HG03066 (cell line): ENCODE results near the gene SCG2.

Experiments used
- ATAC-seq: cut with Tn5 transposase; IDR thresholded peaks from one replicate; pipeline ENCODE4 v1.9.1; 2021; ENCODE audit warnings: low read depth; ENCODE audit not compliant: unreplicated experiment

Gene SCG2

DNA sequence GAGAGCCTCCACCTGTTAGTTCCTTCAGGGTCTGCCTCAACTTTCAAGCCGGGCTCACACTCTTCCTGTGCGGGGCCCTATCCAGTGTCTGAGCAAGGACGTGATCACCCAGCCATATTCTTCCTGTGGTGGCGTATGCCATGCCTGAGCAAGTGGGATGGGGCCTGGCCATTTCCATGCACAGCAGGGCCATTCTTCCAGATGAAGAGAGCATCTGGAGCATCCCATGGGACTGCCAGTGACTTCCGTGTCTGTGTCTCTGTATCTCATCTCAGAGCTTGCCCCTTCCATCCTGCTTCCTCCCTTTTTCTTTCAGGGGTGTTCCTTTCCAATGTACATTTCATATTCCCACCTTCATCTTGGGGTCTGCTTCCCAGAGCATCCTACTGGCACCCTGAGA, 20.2 kb downstream of the SCG2 start:
- no peak for ATAC-seq

DNA sequence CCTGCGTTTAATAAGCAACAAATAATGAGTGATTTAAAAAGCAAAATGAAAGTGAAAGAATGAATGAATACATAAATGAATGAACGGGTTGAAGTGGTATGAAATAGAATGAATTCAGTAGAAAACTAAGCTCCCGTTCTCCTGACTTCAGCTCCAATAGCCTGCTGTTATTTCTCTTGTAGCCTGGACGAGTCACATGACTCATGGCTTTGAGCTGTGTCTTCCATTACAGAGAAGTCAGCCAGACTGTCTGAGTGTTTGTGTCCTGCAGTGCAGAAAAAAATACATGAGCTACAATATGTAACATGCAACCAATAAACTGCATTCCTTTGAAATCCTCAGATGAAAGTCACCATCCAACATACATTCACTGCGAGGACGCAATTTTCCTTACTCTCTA, 21.2 kb downstream of the SCG2 start:
- ATAC-seq, result no peak

DNA sequence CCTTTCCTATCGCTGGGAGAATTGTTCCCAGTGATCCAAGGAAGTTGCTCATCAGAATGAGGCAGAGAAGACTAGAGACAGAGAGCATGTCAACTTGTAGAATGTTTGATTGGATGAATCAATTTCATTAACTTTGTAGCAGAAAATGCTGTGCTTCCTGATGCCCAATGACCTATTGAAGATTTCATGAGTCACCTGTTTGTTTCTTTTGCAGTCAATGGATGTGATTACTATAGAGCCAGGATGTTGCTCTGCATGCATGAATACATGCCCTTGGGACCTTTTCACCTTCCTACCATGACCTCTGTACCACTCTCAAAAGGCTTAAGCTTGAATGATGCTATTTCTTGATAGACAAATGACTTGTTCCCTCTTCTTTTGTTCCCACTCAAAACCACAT, 23.3 kb downstream of the SCG2 start:
- no peak for ATAC-seq

DNA sequence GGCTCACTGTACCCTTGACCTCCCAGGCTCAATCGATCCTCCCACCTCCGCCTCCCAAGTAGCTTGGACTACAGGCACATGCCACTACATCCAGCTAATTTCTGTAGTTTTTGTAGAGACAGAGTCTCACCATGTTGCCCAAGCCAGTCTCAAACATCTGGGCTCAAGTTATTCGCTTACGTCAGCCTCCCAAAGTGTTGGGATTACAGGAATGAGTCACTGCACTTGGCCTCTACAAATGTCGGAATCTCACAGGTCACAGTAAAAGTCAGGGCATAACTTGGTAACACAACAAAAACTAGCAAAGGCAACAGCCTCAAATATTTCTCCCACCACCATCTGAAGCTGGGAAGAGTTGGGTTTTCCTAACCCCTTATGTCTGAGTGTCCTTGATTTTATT, 25.3 kb downstream of the SCG2 start:
- ATAC-seq, result no peak

DNA sequence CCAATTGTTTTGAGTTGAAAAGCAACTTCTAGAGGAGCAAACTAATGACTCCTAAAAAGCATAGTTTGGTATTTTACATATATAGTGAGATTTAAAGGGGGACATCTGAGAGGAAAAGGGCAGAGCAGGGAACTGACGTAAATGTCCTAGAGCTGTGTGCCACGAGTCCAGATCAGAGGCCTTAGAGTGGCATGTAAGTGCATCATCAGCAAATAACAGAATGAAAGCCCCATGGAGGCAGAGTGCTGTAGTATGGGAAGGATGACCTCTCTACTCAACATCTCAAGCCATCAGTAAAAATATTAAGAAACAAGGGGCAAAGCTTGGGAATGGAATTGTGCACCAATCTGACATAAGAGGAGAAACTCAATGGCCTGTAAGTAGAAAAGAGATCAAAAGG, 31.4 kb downstream of the SCG2 start:
- no peak for ATAC-seq

DNA sequence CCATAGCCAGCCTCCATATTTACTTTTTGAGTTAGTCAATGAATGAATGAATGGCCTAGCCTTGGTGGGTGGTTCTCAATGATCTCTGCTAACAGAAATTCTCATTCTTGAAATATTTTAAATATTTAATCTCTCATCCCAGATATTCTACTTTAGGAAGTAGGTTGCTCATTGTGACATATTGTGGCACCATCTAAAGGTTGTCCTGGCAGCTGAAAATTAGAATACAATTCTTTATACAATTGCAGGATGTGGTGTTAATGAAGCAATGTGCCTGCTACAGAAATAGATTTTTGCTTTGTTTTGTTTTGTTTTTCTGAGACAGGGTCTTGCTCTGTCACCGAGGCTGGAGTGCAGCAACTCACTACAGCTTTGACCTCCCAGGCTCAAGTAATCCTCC, 35.8 kb downstream of the SCG2 start:
- no peak for ATAC-seq

DNA sequence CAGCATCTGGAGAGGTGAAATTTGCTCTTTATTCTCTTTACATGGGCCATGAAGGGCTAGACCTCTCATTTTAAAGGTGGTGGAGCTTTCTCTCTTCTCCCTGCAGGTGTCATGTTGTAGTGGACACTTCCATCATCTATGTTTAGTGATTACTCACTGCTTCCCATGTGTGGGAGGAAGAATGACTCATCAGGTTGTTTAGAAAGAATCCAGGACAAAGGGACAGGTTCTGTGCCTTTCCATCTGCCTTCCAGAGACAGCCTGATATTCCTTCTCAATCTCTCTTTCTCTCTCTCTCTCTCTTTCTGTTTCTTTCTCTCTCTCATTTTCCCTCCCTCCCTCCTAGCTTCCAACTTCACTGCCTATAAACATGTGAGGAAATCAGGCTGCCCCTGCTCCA, 38.7 kb downstream of the SCG2 start:
- ATAC-seq, result no peak

DNA sequence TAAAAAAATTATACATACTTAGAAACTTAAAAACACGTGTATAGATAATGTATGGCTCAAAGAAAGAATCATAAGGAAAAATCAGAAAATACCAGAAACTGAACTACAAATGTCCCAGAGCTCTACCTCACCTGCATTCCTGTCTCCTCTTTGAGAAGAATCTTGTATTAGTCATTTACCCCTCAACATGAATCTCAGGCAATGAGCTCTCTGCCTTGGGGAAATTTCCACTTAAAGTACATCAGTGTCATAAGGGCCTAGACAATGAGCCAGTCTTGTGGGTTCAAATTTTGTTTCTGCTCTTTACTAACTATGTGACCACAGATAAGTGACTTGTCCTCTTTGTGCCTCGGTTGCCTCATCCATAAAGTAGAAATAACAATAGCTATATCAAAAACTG, 40.1 kb downstream of the SCG2 start:
- ATAC-seq, result no peak

DNA sequence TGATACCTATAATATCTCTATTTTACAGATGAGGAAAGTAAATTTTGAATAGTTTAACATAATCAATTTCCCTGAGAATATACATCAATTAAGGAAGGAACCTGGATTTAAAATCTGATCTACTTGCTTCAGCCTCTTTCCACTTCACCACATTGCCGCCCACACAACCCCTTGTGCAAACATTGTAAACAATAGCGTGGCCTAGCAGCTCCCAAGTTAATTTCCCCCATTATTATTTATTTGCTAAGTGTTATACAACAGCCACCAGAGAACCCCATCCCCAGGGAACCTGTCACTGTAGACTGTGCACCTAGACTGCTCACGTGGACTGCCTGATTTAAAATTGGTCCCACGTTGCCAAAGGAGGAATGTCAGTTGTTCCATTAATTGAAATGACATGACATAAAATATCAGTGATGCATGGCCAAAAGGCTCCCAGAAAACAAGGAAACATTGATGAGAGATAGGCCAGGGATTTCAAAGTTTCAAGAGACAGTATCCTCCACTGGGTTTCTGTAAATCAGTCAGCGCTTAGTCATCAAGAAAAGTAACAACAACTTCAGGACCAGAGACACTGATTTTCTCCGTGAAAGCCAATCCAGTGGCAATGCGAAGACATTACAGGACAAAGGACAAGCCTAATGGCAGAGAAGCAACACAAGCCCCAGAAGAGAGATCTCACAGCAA, 41.3 kb downstream of the SCG2 start:
- no peak for ATAC-seq

DNA sequence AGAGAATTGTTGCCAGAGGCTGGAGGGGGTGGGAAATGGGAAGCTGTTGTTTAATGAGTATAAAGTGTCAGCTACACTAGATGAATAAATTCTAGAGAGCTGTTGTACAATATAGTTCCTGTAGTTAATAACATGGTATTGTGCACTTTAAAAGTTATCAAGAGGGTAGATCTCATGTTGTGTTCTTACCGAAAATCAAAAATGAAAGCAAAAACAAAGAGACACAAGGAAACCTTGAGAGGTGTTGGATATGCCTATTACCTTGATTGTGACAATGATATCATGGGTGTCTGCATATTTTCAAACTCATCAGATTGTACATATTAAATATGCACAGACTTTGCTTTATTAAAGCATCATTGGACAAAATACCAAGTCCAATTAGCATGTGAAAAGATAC, 43.2 kb downstream of the SCG2 start:
- no peak for ATAC-seq

DNA sequence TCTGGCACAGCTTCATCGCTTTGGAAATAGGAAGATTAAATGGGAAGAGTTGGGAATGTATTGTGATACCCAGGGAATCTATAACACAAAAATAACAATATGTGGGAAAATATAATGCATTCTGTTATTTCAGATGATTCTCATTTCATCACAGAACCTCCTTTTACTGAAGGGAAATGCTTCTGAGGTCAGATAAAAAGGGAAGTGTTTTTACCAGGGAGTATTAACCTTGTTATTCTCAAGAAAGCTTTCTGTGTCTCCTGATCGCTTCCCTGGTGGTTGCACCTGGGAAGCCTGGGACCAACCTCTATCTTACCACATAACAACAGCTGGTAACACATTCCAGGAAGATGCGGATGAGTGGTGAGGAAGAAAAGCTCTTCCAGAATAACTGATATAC, 47.2 kb downstream of the SCG2 start:
- ATAC-seq, result no peak

DNA sequence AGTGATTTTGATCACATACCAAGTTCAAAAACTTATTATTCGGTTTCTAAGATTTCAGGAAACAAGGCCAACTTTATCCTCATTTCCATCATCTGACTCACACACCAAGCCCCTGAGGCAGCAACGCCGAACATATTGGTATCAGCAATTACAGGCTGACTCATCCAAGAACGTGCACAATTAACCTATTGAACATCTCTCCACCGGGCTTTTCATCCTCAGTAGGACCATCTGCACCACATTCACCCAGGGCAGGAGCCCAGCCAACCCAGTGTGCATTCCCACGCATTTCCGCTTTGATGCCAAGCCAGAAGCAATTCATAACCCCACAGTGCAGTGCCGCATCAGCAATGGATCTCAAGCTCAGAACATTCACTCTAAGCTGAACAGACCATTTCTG, 52.9 kb downstream of the SCG2 start:
- no peak for ATAC-seq

DNA sequence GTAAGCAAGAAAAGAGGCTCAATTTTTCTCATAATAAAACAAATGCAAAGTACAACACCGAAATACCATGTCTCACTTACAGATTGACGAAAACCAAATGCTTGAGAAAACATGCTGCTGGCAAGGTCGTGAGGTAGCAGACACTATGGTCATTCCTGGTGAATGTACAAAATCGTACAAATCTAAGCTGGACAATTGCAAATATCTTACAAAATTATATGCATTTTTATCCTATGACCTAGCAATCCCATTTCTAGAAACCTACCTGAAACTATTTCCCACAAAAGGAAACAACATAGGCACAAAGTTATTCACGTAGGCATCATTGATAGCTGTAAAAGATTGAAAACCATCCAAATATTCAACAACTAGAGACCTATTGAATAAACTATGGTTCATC, 54.0 kb downstream of the SCG2 start:
- ATAC-seq, result no peak
